B cell (primary cell): Measurements from ENCODE around the gene XRCC4.

Source experiments
- EZH2 ChIP-seq: IDR thresholded peaks from 2 replicates; pipeline ENCODE4 v1.6.1; 2012; ENCODE audit warnings: borderline replicate concordance, low read depth, mild to moderate bottlenecking, moderate library complexity, low read length; ENCODE audit not compliant: insufficient read depth, poor library complexity, severe bottlenecking
- TF ChIP-seq, protein P1 (sequence below): fragments of 200-600 bp; IDR thresholded peaks from one replicate; pipeline ENCODE4 v1.8.0; 2022; ENCODE audit warnings: antibody characterized with exemption, mild to moderate bottlenecking

DNA sequence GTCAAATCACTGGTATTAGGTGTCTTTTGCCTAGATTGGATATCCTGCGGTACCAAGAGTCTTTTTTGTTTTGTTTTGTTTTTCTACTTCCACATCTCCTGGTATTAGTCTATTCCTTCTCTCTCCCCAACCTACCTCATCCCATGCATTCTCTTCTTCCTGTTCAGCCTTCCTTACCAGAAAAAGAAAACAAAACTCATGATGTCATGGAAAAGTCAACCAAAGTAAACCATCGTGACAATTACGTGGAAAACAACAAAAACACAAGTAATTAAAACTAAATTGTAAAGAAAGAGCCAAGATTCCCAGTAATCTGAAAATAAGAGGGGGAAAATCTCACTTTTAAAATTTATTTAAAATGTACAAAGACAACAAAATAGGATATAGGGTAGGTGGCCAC is 38.4 kb upstream of the XRCC4 start:
- TF ChIP-seq, protein P1, sequence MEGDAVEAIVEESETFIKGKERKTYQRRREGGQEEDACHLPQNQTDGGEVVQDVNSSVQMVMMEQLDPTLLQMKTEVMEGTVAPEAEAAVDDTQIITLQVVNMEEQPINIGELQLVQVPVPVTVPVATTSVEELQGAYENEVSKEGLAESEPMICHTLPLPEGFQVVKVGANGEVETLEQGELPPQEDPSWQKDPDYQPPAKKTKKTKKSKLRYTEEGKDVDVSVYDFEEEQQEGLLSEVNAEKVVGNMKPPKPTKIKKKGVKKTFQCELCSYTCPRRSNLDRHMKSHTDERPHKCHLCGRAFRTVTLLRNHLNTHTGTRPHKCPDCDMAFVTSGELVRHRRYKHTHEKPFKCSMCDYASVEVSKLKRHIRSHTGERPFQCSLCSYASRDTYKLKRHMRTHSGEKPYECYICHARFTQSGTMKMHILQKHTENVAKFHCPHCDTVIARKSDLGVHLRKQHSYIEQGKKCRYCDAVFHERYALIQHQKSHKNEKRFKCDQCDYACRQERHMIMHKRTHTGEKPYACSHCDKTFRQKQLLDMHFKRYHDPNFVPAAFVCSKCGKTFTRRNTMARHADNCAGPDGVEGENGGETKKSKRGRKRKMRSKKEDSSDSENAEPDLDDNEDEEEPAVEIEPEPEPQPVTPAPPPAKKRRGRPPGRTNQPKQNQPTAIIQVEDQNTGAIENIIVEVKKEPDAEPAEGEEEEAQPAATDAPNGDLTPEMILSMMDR, result no peak
- no peak for TF ChIP-seq EZH2
